CD14-positive monocyte (primary cell): ENCODE results near the gene EBNA1BP2. TPM values are rescaled to one million over a fixed set of nuclear protein-coding genes. Genes with fewer than 3 reads are reported as not detected.
A peak's percentile ranks its signal among the peaks of the same experiment; 100 is the strongest.

Experiments used
- DNase-seq, 3 donors: peaks; one replicate each; pipeline ENCODE4 v3.0.0-alpha.2; 2011 to 2022
- H2AFZ ChIP-seq: 2 replicates; pipeline ENCODE4 v1.6.0; 2012; ENCODE audit warnings: mild to moderate bottlenecking, low read depth, low read length, inconsistent platforms; ENCODE audit not compliant: insufficient read depth, poor library complexity, severe bottlenecking
- H3K27ac ChIP-seq, 2 donors: 1 replicate in 1 of 2; 2 replicates in 1 of 2; pipeline ENCODE4 v1.5.1; 2012 to 2013; ENCODE audit warnings: low read length in 2 of 2, control low read depth in 1 of 2, inconsistent platforms in 1 of 2, low read depth in 1 of 2, mild to moderate bottlenecking in 1 of 2
- H3K27me3 ChIP-seq, 2 donors: one replicate each; pipeline versions ENCODE4 v1.6.0 to v1.6.1; 2011 to 2013; ENCODE audit warnings: low read length in 2 of 2; ENCODE audit not compliant: control insufficient read depth in 2 of 2, insufficient read depth in 2 of 2
- H3K36me3 ChIP-seq, 2 donors: replicated peaks in 1 of 2; 1 replicate in 1 of 2; 2 replicates in 1 of 2; pipeline versions ENCODE4 v1.5.1 to v1.6.1; 2012 to 2013; ENCODE audit warnings: low read length in 2 of 2, control low read depth in 1 of 2, inconsistent platforms in 1 of 2, mild to moderate bottlenecking in 1 of 2; ENCODE audit not compliant: insufficient read depth in 2 of 2, control insufficient read depth in 1 of 2
- H3K4me1 ChIP-seq, 2 donors: 1 replicate in 1 of 2; 2 replicates in 1 of 2; pipeline versions ENCODE4 v1.5.1 to v1.6.1; 2012 to 2013; ENCODE audit warnings: low read length in 2 of 2, control low read depth in 1 of 2, inconsistent platforms in 1 of 2, mild to moderate bottlenecking in 1 of 2, moderate library complexity in 1 of 2; ENCODE audit not compliant: insufficient read depth in 2 of 2, control insufficient read depth in 1 of 2
- H3K4me2 ChIP-seq: replicated peaks from 2 replicates; pipeline ENCODE3; 2012; ENCODE audit warnings: low read length, moderate library complexity, mild to moderate bottlenecking; ENCODE audit not compliant: poor library complexity, severe bottlenecking; ENCODE audit errors: extremely low read depth
- H3K4me3 ChIP-seq, 3 experiments: fragments of 200-600 bp in 1 of 3; sonication (generic) in 1 of 3; replicated peaks in 1 of 3; 1 replicate in 2 of 3; 2 replicates in 1 of 3; pipeline ENCODE4 v1.5.1; 2011 to 2013; ENCODE audit warnings: low read length in 3 of 3, mild to moderate bottlenecking in 3 of 3, control low read depth in 2 of 3, low read depth in 2 of 3, inconsistent platforms in 1 of 3, moderate library complexity in 1 of 3
- H3K79me2 ChIP-seq: 2 replicates; pipeline ENCODE4 v1.6.0; 2012; ENCODE audit warnings: mild to moderate bottlenecking, control low read depth, inconsistent platforms, low read length, moderate library complexity; ENCODE audit not compliant: insufficient read depth
- H3K9ac ChIP-seq: 2 replicates; pipeline ENCODE4 v1.6.0; 2017; ENCODE audit warnings: low read length, mild to moderate bottlenecking; ENCODE audit not compliant: insufficient read depth, poor library complexity, severe bottlenecking
- H3K9me3 ChIP-seq, 2 donors: replicated peaks in 1 of 2; 1 replicate in 1 of 2; 2 replicates in 1 of 2; pipeline versions ENCODE4 v1.5.1 to v1.6.1; 2012 to 2013; ENCODE audit warnings: low read length in 2 of 2, control low read depth in 1 of 2; ENCODE audit not compliant: control insufficient read depth in 1 of 2, insufficient read depth in 1 of 2
- H4K20me1 ChIP-seq: 2 replicates; pipeline ENCODE4 v1.6.0; 2012; ENCODE audit warnings: mild to moderate bottlenecking, low read length, control low read depth, moderate library complexity; ENCODE audit not compliant: insufficient read depth
- H3K27ac Mint-ChIP-seq, 7 donors: one replicate each; pipeline ENCODE4 v1.8.0; 2020; ENCODE audit warnings: mild to moderate bottlenecking in 7 of 7, mixed read lengths in 7 of 7, moderate library complexity in 6 of 7, inconsistent platforms in 2 of 7
- H3K27me3 Mint-ChIP-seq, 3 donors: one replicate each; pipeline ENCODE4 v1.8.0; 2021 to 2022; ENCODE audit warnings: low read depth in 3 of 3, mild to moderate bottlenecking in 3 of 3, mixed read lengths in 3 of 3, moderate library complexity in 3 of 3, inconsistent platforms in 1 of 3
- H3K36me3 Mint-ChIP-seq, 2 donors: one replicate each; pipeline ENCODE4 v1.8.0; 2020; ENCODE audit warnings: mixed read lengths in 2 of 2, inconsistent platforms in 1 of 2, mild to moderate bottlenecking in 1 of 2
- H3K4me1 Mint-ChIP-seq: one replicate; pipeline ENCODE4 v1.8.0; 2020; ENCODE audit warnings: mild to moderate bottlenecking, mixed read lengths
- H3K4me3 Mint-ChIP-seq, 2 donors: one replicate each; pipeline ENCODE4 v1.8.0; 2020; ENCODE audit warnings: mild to moderate bottlenecking in 2 of 2, mixed read lengths in 2 of 2, moderate library complexity in 1 of 2
- H3K9me3 Mint-ChIP-seq, 7 donors: one replicate each; pipeline ENCODE4 v1.8.0; 2020 to 2022; ENCODE audit warnings: mixed read lengths in 7 of 7, mild to moderate bottlenecking in 6 of 7, moderate library complexity in 6 of 7, inconsistent platforms in 2 of 7
- WGBS: methylation state at CpG from one replicate; pipeline ENCODE4 v1.1.5; 2013; ENCODE audit warnings: missing lambda C conversion rate; ENCODE audit not compliant: insufficient coverage; 5-methylcytosine and 5-hydroxymethylcytosine counted together
- intact Hi-C, 2 donors: fragments of 100-400 bp; cut with micrococcal nuclease; formaldehyde crosslinking; loops; one replicate each; pipeline versions ENCODE4 v1.15.0 to v1.15.1; 2023
- polyA plus RNA-seq, 3 donors: library from polyadenylated mRNA; depleted of rRNA in 1 of 3; unstranded in 2 of 3; stranded (reverse) in 1 of 3; fragments of 300-500 nt in 2 of 3; fragments of >200 nt in 1 of 3; fragmentation: Illumina TruSeq in 2 of 3; gene quantifications; 1 replicate in 2 of 3; 2 replicates in 1 of 3; pipeline ENCODE4 v1.2.3, GENCODE V29; 2012 to 2021
- TF ChIP-seq, protein P1 (sequence below): fragments of 200-600 bp; IDR thresholded peaks from one replicate; pipeline ENCODE4 v1.8.0; 2022; ENCODE audit warnings: antibody characterized with exemption, mild to moderate bottlenecking

The EBNA1BP2 gene
- polyA plus RNA-seq, 3 donors = 10.2 to 37.2 (median 30.9) TPM

DNA sequence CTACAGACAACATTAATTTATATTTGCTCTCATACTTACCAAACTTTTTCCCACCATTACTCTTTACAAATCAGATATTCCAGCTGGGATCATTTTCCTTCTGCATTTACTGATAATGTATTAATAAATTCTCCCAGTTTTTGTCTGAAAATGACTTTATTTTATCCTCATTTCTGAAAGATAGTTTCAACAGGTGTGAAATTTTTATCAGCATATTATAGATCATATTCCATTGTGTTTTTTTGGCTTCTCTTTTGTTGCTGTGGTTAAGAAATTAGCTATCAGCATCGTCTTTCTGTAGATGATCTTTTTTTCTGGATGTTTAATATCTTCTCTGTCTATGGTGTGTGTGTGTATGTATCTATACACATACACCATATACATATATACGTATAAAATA is 2.8 kb upstream of the EBNA1BP2 start:
- H3K9me3 ChIP-seq = no peaks in the 10 kb centered on the region
- no peaks in the 10 kb centered on the region for H4K20me1 ChIP-seq
- TF ChIP-seq, protein P1, sequence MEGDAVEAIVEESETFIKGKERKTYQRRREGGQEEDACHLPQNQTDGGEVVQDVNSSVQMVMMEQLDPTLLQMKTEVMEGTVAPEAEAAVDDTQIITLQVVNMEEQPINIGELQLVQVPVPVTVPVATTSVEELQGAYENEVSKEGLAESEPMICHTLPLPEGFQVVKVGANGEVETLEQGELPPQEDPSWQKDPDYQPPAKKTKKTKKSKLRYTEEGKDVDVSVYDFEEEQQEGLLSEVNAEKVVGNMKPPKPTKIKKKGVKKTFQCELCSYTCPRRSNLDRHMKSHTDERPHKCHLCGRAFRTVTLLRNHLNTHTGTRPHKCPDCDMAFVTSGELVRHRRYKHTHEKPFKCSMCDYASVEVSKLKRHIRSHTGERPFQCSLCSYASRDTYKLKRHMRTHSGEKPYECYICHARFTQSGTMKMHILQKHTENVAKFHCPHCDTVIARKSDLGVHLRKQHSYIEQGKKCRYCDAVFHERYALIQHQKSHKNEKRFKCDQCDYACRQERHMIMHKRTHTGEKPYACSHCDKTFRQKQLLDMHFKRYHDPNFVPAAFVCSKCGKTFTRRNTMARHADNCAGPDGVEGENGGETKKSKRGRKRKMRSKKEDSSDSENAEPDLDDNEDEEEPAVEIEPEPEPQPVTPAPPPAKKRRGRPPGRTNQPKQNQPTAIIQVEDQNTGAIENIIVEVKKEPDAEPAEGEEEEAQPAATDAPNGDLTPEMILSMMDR = no peak
- Mint-ChIP-seq H3K27ac (no peak overlapping the region), H3K4me3 (peak overlapping the region in 1 of 2 donors; percentile 33), H3K4me1 (peaks cover 17% of the 10 kb centered on the region), H3K9me3 (peaks cover 0 to 3% (median 0%) of the 10 kb centered on the region in 7 donors), H3K27me3 (peaks cover 7 to 22% (median 17%) of the 10 kb centered on the region in 3 donors), H3K36me3 (peaks cover 5 to 9% of the 10 kb centered on the region in 2 donors)
- H3K4me3 ChIP-seq = no peak overlapping the region
- whole genome bisulfite sequencing = no CpG with 5 or more reads among the region's 2 CpGs
- H3K4me1 ChIP-seq = peaks cover 9 to 16% of the 10 kb centered on the region in 2 donors
- intact Hi-C loops = loop anchor here in 1 of 2 donors (5.0 to 10.0 kb wide), 4 partner anchors 190 to 408 kb away; partner anchors contain the start of genes C1orf50, ELOVL1, P3H1 and ZNF691
- H3K9ac ChIP-seq = no peak overlapping the region
- no peak overlapping the region for H3K27ac ChIP-seq
- no peak for DNase-seq
- no peak overlapping the region for H2AFZ ChIP-seq
- H3K4me2 ChIP-seq = no peak overlapping the region
- H3K36me3 ChIP-seq = peaks cover 3 to 10% of the 10 kb centered on the region in 2 donors
- H3K79me2 ChIP-seq = peaks cover 17% of the 10 kb centered on the region
- peaks cover 0 to 29% of the 10 kb centered on the region in 2 donors for H3K27me3 ChIP-seq

DNA sequence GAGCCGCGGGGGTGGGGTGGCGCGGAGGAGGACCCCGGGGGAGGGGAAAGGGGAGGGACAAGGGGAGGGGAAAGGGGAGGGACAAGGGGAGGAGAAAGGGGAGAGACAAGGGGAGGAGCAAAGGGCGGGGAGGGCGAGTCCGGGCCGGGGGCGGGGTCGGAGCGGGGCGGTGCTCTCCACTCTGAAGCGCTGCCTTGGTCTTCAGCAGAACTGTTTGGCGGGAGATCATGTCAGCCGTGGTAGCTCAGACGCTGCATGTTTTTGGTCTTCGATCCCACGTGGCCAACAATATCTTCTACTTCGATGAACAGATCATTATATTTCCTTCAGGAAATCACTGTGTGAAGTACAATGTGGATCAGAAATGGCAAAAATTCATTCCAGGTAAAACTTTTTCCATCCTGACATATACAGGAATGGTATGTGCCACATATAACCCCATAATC is 460 bp upstream of the EBNA1BP2 start:
- no peaks in the 10 kb centered on the region for H4K20me1 ChIP-seq
- peak overlapping the region; percentile 96 for H2AFZ ChIP-seq
- H3K9me3 ChIP-seq = no peaks in the 10 kb centered on the region
- Mint-ChIP-seq H3K27ac (peak overlapping the region; percentile 65 to 97 (median 95)), H3K4me1 (peaks cover 17% of the 10 kb centered on the region), H3K4me3 (peak overlapping the region; percentile 94 to 96), H3K9me3 (peaks cover 0 to 3% (median 0%) of the 10 kb centered on the region in 7 donors), H3K27me3 (peaks cover 5 to 22% (median 15%) of the 10 kb centered on the region in 3 donors), H3K36me3 (peaks cover 25 to 32% of the 10 kb centered on the region in 2 donors)
- 0% methylated on average over 7 of the region's 20 CpGs for WGBS
- TF ChIP-seq, protein P1 = no peak
- H3K36me3 ChIP-seq = peaks cover 23 to 33% of the 10 kb centered on the region in 2 donors
- peak overlapping the region; percentile 62 to 98 (median 80) for H3K4me3 ChIP-seq
- H3K79me2 ChIP-seq = peaks cover 17% of the 10 kb centered on the region
- peak overlapping the region; percentile 93 for H3K4me2 ChIP-seq
- peaks cover 0 to 27% of the 10 kb centered on the region in 2 donors for H3K27me3 ChIP-seq
- H3K4me1 ChIP-seq = peaks cover 9 to 16% of the 10 kb centered on the region in 2 donors
- no peak overlapping the region for H3K9ac ChIP-seq
- H3K27ac ChIP-seq = peak overlapping the region in 1 of 2 donors; percentile 71
- DNase-seq = peak; percentile 73 to 87 (median 86)
- intact Hi-C loops = loop anchor here (2.0 to 10.0 kb wide), 6 partner anchors 186 to 838 kb away; partner anchors contain the start of genes C1orf50 (in 1 of the 2), CDC20 (in 1 of the 2), ELOVL1 (in 1 of the 2) and FOXJ3 (in 1 of the 2)
